ENCODE results near the gene RPUSD3.
"Not testable (repeated sequence)": the region's sequence is repeated elsewhere in the genome, so short reads cannot be mapped to it uniquely, and the experiment has no call there.

RPUSD3 gene

GRCh38 chr3:9843715-9844438 is at the start of gene RPUSD3:
TSS of gene RPUSD3 (minus strand) at chr3:9844008. CDS start at chr3:9843990, 18 bp downstream.
- peak; percentile 93 to 98 for DNase-seq (ENCODE audit: low read depth in 2 of 2)

GRCh38 chr3:9891072-9891622 is 47.3 kb upstream of the RPUSD3 start:
- DNase-seq (ENCODE audit: low read depth in 2 of 2) = no peak

- DNase-seq (ENCODE audit: low read depth in 2 of 2) = peak; percentile 84 to 88
These were observed 46.7 kb upstream of the RPUSD3 start, which contains the start of gene JAGN1 for GRCh38 chr3:9890249-9891071. TSS of gene JAGN1 (plus strand) at chr3:9890610. CDS start at chr3:9890723, 113 bp downstream.

- no peak for DNase-seq (ENCODE audit: low read depth in 2 of 2)
These were observed 45.6 kb upstream of the RPUSD3 start for GRCh38 chr3:9889405-9889804.

- no peak for DNase-seq (ENCODE audit: low read depth in 2 of 2)
These were observed 44.7 kb upstream of the RPUSD3 start for GRCh38 chr3:9888540-9888939.

- DNase-seq (ENCODE audit: low read depth in 2 of 2) = no peak
These were observed 43.7 kb upstream of the RPUSD3 start for GRCh38 chr3:9887480-9887879.

- no peak for DNase-seq (ENCODE audit: low read depth in 2 of 2)
These were observed 42.5 kb upstream of the RPUSD3 start for GRCh38 chr3:9886328-9886727.

GRCh38 chr3:9884555-9885165 is 40.9 kb upstream of the RPUSD3 start:
- DNase-seq (ENCODE audit: low read depth in 2 of 2) = no peak

GRCh38 chr3:9883706-9884554 is 40.1 kb upstream of the RPUSD3 start:
- DNase-seq (ENCODE audit: low read depth in 2 of 2) = no peak

GRCh38 chr3:9881441-9881840 is 37.6 kb upstream of the RPUSD3 start:
- DNase-seq (ENCODE audit: low read depth in 2 of 2) = no peak

GRCh38 chr3:9879830-9880549 is 36.2 kb upstream of the RPUSD3 start, which contains the start of gene CIDEC:
TSS of gene CIDEC (minus strand) at chr3:9880253. CDS start at chr3:9878486, 1,767 bp downstream.
- DNase-seq (ENCODE audit: low read depth in 2 of 2) = no peak

- no peak for DNase-seq (ENCODE audit: low read depth in 2 of 2)
These were observed 34.9 kb upstream of the RPUSD3 start for GRCh38 chr3:9878700-9879099.

- no peak for DNase-seq (ENCODE audit: low read depth in 2 of 2)
These were observed 33.2 kb upstream of the RPUSD3 start for GRCh38 chr3:9876991-9877390.

- DNase-seq (ENCODE audit: low read depth in 2 of 2) = not testable (repeated sequence)
These were observed 32.4 kb upstream of the RPUSD3 start for GRCh38 chr3:9876255-9876654.

GRCh38 chr3:9875448-9875847 is 31.6 kb upstream of the RPUSD3 start:
- no peak for DNase-seq (ENCODE audit: low read depth in 2 of 2)

GRCh38 chr3:9872067-9872466 is 28.3 kb upstream of the RPUSD3 start:
- DNase-seq (ENCODE audit: low read depth in 2 of 2) = not testable (repeated sequence)

GRCh38 chr3:9870978-9871377 is 27.2 kb upstream of the RPUSD3 start:
- DNase-seq (ENCODE audit: low read depth in 2 of 2) = no peak

- DNase-seq (ENCODE audit: low read depth in 2 of 2) = no peak
These were observed 26.1 kb upstream of the RPUSD3 start for GRCh38 chr3:9869955-9870354.

- DNase-seq (ENCODE audit: low read depth in 2 of 2) = no peak
These were observed 23.3 kb upstream of the RPUSD3 start for GRCh38 chr3:9867106-9867505.

- DNase-seq (ENCODE audit: low read depth in 2 of 2) = no peak
These were observed 22.8 kb upstream of the RPUSD3 start for GRCh38 chr3:9866639-9867038.
